Measurements from ENCODE around the gene THADA.

GRCh38 chr2:43448011-43448821, 147.6 kb downstream of the THADA start:
- TF ChIP-seq EZH2phosphoT487 (IDR thresholded peaks at IDR 0.05; ENCODE audit: borderline replicate concordance, low read depth, low read length) (no peak), CTCF (conservative IDR thresholded peaks at IDR 0.05; ENCODE audit: low read length) (no peak)

All from OCI-LY7 (cell line).